Measurements from ENCODE around the gene CRELD2.

The CRELD2 gene

DNA sequence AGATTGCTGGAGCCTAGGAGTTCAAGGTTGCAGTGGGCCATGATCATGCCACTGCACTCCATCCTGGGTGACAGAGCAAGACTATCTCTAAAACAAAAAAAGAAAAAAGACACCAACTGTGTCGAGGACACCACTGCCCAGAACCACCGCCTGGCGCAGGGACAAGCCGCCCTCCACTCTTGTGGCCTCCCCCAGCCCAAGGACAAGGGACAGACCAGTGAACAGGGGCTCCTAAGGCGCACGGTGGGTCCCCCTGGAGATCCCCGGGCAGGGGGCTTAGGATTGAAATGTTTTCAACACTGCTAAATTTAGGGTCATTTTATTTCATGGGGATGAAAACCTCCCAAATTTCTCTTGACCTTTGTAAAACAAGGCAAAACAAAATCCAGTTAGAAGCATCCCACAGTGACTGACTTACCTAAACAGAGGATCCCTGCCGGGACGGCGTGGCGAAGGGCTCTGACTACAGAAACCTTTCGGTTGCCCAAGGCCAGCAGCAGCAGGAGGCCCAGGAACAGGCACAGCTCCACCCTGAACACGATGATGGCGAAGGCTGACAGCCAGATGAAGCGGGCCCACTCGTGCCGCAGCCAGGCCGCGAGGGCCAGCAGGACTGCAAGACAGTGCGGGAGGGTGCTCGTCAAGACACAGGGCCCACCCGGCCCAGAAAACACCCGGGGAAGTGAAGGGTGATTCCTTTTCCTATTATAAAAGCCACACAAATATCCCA lies 8.8 kb upstream of the CRELD2 start:
- Histone ChIP-seq H3K27ac (no peak overlapping the region), H3K36me3 (ENCODE audit: control insufficient read depth, insufficient read depth, low read length) (no peaks in the 10 kb centered on the region), H3K27me3 (ENCODE audit: control insufficient read depth, insufficient read depth, low read length) (no peaks in the 10 kb centered on the region), H3K4me3 (ENCODE audit: low read depth, low read length) (no peak overlapping the region), H3K4me2 (ENCODE audit: low read length) (no peak overlapping the region), H3K4me1 (no peaks in the 10 kb centered on the region), H3K9me3 (ENCODE audit: control insufficient read depth, low read length) (no peaks in the 10 kb centered on the region), H3K9ac (no peak overlapping the region), H3K79me2 (no peaks in the 10 kb centered on the region), H2AFZ (no peak overlapping the region)
- TF ChIP-seq, protein P1, sequence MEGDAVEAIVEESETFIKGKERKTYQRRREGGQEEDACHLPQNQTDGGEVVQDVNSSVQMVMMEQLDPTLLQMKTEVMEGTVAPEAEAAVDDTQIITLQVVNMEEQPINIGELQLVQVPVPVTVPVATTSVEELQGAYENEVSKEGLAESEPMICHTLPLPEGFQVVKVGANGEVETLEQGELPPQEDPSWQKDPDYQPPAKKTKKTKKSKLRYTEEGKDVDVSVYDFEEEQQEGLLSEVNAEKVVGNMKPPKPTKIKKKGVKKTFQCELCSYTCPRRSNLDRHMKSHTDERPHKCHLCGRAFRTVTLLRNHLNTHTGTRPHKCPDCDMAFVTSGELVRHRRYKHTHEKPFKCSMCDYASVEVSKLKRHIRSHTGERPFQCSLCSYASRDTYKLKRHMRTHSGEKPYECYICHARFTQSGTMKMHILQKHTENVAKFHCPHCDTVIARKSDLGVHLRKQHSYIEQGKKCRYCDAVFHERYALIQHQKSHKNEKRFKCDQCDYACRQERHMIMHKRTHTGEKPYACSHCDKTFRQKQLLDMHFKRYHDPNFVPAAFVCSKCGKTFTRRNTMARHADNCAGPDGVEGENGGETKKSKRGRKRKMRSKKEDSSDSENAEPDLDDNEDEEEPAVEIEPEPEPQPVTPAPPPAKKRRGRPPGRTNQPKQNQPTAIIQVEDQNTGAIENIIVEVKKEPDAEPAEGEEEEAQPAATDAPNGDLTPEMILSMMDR (IDR thresholded peaks at IDR 0.05) = no peak

DNA sequence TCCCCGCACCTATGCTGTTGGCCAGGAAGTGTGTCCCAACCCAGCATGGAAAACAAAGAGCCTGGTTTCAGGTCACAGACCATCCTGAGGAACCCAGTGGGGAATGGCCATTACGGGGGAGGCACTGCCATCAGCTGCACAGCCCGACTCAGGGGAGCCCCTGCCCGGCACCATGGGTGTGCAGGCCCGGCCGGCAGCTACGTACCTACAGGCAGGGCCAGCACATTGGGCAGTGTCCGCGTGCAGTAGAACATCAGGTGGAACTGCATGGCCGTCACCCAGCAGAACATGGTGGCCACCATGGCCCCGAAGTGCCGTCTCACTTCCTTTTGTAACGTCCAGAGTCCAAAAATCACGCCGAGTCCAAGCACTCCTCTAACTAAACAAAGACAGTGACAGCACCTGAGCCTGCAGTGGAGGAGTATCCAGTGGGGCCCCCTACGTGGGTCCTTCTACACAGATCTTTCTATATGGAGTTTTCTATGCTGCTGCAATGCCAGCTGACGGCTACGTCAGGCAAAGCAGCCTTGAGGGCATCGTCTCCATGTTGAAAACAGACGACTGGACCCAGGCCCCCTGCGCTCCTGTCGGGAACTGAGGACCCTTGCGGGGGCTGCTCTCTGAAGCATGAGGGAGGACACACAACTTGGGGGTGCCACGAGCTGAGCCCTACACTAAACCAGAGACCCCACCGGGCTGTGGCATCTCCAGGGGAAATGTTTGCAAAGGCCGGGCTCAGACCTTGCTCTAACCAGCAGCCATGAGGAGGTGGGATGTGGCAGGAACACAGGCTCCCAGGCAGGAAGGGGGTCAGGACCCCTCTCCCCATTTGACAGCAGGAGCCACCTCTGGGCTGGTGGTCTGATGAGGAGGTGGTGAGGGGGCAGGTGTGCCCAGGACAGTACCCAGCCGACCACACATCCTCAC lies 7.9 kb upstream of the CRELD2 start:
- Histone ChIP-seq H3K4me1 (no peaks in the 10 kb centered on the region), H2AFZ (no peak overlapping the region), H3K9ac (no peak overlapping the region), H3K36me3 (ENCODE audit: control insufficient read depth, insufficient read depth, low read length) (no peaks in the 10 kb centered on the region), H3K27ac (no peak overlapping the region), H3K4me3 (ENCODE audit: low read depth, low read length) (no peak overlapping the region), H3K27me3 (ENCODE audit: control insufficient read depth, insufficient read depth, low read length) (no peaks in the 10 kb centered on the region), H3K79me2 (no peaks in the 10 kb centered on the region), H3K9me3 (ENCODE audit: control insufficient read depth, low read length) (no peaks in the 10 kb centered on the region), H3K4me2 (ENCODE audit: low read length) (no peak overlapping the region)
- TF ChIP-seq, protein P1 (IDR thresholded peaks at IDR 0.05) = no peak

DNA sequence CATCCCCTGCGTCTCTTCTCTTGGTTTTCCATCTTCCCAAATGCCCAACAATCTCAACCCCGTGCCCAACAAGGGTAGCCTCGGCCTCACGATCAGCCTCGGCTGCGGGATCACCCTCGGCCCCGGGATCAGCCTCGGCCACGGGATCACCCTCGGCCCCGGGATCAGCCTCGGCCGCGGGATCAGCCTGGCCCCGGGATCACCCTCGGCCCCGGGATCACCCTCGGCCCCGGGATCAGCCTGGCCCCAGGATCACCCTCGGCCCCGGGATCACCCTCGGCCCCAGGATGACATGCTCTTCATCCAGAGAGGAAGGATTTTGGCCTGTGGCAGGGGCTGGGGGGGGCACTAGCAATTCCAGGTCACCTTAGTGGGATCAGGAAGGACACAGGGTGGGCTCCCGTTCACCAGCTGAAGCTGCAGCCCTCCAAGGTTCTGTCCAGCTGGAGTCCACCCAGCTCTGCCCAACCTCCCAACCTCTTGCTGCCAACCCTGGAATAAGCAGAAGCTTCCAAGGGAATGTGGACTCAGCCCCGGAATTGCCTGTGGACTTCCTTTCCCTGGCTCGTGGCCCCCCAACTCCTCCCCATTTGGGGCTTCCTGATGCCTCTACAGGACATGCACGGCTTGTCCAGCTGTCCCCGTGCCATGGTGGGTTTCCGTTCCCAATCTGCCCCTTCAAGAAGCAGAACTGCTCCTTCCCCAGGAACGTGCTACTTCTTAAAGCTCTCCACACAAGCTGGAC lies 6.4 kb upstream of the CRELD2 start:
- H3K9me3 ChIP-seq (ENCODE audit: control insufficient read depth, low read length) = no peaks in the 10 kb centered on the region
- no peaks in the 10 kb centered on the region for H3K79me2 ChIP-seq
- no peaks in the 10 kb centered on the region for H3K36me3 ChIP-seq (ENCODE audit: control insufficient read depth, insufficient read depth, low read length)
- no peak overlapping the region for H3K4me3 ChIP-seq (ENCODE audit: low read depth, low read length)
- no peak overlapping the region for H3K27ac ChIP-seq
- TF ChIP-seq, protein P1 (IDR thresholded peaks at IDR 0.05) = no peak
- no peaks in the 10 kb centered on the region for H3K4me1 ChIP-seq
- H3K9ac ChIP-seq = no peak overlapping the region
- no peaks in the 10 kb centered on the region for H3K27me3 ChIP-seq (ENCODE audit: control insufficient read depth, insufficient read depth, low read length)
- H3K4me2 ChIP-seq (ENCODE audit: low read length) = no peak overlapping the region
- no peak overlapping the region for H2AFZ ChIP-seq

DNA sequence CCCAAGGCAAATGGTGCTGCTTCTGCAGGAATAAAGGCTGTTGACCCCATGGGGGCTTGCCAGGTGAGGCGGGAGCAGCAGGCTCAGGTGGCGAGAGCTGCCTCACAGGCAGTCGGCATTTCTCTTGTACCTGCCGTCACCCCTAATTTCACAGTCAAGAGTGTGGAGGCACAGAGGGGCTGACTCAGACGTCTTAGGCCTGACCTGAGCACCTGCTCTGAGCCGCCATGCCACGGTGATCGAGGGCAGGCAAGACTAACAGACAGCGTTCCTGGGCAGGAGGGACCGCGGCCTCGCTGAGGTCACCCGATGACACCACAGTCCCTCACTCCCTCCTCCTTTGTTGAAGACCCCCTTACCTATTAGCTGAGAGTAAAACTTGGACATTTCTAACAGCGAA lies 5.4 kb upstream of the CRELD2 start:
- TF ChIP-seq, protein P1 (IDR thresholded peaks at IDR 0.05) = no peak
- Histone ChIP-seq H3K4me3 (ENCODE audit: low read depth, low read length) (no peak overlapping the region), H3K9ac (no peak overlapping the region), H3K4me2 (ENCODE audit: low read length) (no peak overlapping the region), H3K79me2 (no peaks in the 10 kb centered on the region), H3K27me3 (ENCODE audit: control insufficient read depth, insufficient read depth, low read length) (no peaks in the 10 kb centered on the region), H3K9me3 (ENCODE audit: control insufficient read depth, low read length) (no peaks in the 10 kb centered on the region), H3K36me3 (ENCODE audit: control insufficient read depth, insufficient read depth, low read length) (no peaks in the 10 kb centered on the region), H2AFZ (no peak overlapping the region), H3K4me1 (no peaks in the 10 kb centered on the region), H3K27ac (no peak overlapping the region)

Data from parathyroid adenoma (tissue), 2 donors.